ENCODE data around the gene PKP4.

DNA sequence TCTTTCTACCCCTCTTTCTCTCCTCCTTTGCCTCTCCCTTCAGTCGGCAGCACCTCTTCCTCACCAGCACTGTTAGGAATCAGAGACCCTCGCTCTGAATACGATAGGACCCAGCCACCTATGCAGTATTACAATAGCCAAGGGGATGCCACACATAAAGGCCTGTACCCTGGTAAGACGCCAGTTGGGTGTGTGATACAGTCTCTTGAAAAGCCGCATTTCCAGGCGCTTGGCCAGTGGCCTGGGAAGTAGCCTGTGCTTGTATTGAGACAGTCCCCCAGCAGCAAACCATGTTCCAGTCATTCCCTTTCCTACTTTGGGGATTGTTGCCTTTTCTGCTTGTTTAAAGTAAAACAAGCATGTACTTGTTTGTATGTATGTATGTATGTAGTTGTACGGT lies 219.9 kb downstream of the PKP4 start:
- TF ChIP-seq, protein P1, sequence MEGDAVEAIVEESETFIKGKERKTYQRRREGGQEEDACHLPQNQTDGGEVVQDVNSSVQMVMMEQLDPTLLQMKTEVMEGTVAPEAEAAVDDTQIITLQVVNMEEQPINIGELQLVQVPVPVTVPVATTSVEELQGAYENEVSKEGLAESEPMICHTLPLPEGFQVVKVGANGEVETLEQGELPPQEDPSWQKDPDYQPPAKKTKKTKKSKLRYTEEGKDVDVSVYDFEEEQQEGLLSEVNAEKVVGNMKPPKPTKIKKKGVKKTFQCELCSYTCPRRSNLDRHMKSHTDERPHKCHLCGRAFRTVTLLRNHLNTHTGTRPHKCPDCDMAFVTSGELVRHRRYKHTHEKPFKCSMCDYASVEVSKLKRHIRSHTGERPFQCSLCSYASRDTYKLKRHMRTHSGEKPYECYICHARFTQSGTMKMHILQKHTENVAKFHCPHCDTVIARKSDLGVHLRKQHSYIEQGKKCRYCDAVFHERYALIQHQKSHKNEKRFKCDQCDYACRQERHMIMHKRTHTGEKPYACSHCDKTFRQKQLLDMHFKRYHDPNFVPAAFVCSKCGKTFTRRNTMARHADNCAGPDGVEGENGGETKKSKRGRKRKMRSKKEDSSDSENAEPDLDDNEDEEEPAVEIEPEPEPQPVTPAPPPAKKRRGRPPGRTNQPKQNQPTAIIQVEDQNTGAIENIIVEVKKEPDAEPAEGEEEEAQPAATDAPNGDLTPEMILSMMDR (conservative IDR thresholded peaks at IDR 0.05; ENCODE audit: low read depth, low read length) = no peak
- TF ChIP-seq EZH2 (IDR thresholded peaks at IDR 0.05; ENCODE audit: borderline replicate concordance, low read depth, low read length, poor library complexity, severe bottlenecking) = no peak

All from A673 (cell line).